ENCODE measurements around the gene PDGFA. TPM values are rescaled to one million over a fixed set of nuclear protein-coding genes. Genes with fewer than 3 reads are reported as not detected.

The PDGFA gene
- total RNA-seq, 3 donors from 2014 or later (not counting 1 experiment from before 2014, with no cell fraction given): 0.86 to 2.0 (median 1.5) TPM

- intact Hi-C loops (cut with micrococcal nuclease): no loop called here
- DNase-seq (no peak), ATAC-seq (no peak)
- H3K9me3 Mint-ChIP-seq: no peaks in the 10 kb centered on the region
- peaks cover 0 to 12% of the 10 kb centered on the region in 2 donors for H3K4me1 Mint-ChIP-seq
- H3K27ac Mint-ChIP-seq: no peak overlapping the region
- no peaks in the 10 kb centered on the region for H3K36me3 ChIP-seq (ENCODE audit: control insufficient read depth, insufficient read depth, low read length)
- no peak overlapping the region for H3K4me3 Mint-ChIP-seq
- 84% methylated on average over 25 of the region's 25 CpGs for WGBS (ENCODE audit: insufficient coverage)
- no peak overlapping the region for H3K4me3 ChIP-seq (ENCODE audit: low read length)
- H3K27me3 ChIP-seq (ENCODE audit: control insufficient read depth, insufficient read depth, low read length): peaks cover 10% of the 10 kb centered on the region
- TF ChIP-seq CTCF (IDR thresholded peaks at IDR 0.05): no peak
- no peaks in the 10 kb centered on the region for H3K36me3 Mint-ChIP-seq
- no peak overlapping the region for H3K27ac ChIP-seq (ENCODE audit: low read length)
- H3K27me3 Mint-ChIP-seq (ENCODE audit: low read depth in 2 of 2): peaks cover 6 to 16% of the 10 kb centered on the region in 2 donors
- peaks cover 20% of the 10 kb centered on the region for H3K4me1 ChIP-seq (ENCODE audit: control insufficient read depth, insufficient read depth, low read length)
- H3K9me3 ChIP-seq (ENCODE audit: control insufficient read depth, insufficient read depth, low read length): no peaks in the 10 kb centered on the region
These were observed 4.7 kb downstream of the PDGFA start for GRCh38 chr7:514651-515598.

- Mint-ChIP-seq H3K4me1 (peaks cover 0 to 12% of the 10 kb centered on the region in 2 donors), H3K9me3 (no peaks in the 10 kb centered on the region), H3K27ac (no peak overlapping the region), H3K4me3 (no peak overlapping the region), H3K27me3 (ENCODE audit: low read depth in 2 of 2) (peaks cover 6 to 16% of the 10 kb centered on the region in 2 donors), H3K36me3 (no peaks in the 10 kb centered on the region)
- DNase-seq: no peak
- TF ChIP-seq CTCF (IDR thresholded peaks at IDR 0.05): no peak
- no peak overlapping the region for H3K4me3 ChIP-seq (ENCODE audit: low read length)
- no peak for ATAC-seq
- WGBS (ENCODE audit: insufficient coverage): 91% methylated on average over 10 of the region's 10 CpGs
- no peaks in the 10 kb centered on the region for H3K36me3 ChIP-seq (ENCODE audit: control insufficient read depth, insufficient read depth, low read length)
- intact Hi-C loops (cut with micrococcal nuclease): no loop called here
- H3K27ac ChIP-seq (ENCODE audit: low read length): no peak overlapping the region
- peaks cover 10% of the 10 kb centered on the region for H3K27me3 ChIP-seq (ENCODE audit: control insufficient read depth, insufficient read depth, low read length)
- H3K9me3 ChIP-seq (ENCODE audit: control insufficient read depth, insufficient read depth, low read length): no peaks in the 10 kb centered on the region
- H3K4me1 ChIP-seq (ENCODE audit: control insufficient read depth, insufficient read depth, low read length): peaks cover 19% of the 10 kb centered on the region
These were observed 5.4 kb downstream of the PDGFA start for GRCh38 chr7:514242-514641.

- Histone ChIP-seq H3K9me3 (ENCODE audit: control insufficient read depth, insufficient read depth, low read length) (no peaks in the 10 kb centered on the region), H3K4me3 (ENCODE audit: low read length) (no peak overlapping the region), H3K27ac (ENCODE audit: low read length) (no peak overlapping the region), H3K27me3 (ENCODE audit: control insufficient read depth, insufficient read depth, low read length) (peaks cover 10% of the 10 kb centered on the region), H3K36me3 (ENCODE audit: control insufficient read depth, insufficient read depth, low read length) (no peaks in the 10 kb centered on the region), H3K4me1 (ENCODE audit: control insufficient read depth, insufficient read depth, low read length) (peaks cover 17% of the 10 kb centered on the region)
- WGBS (ENCODE audit: insufficient coverage): 73% methylated on average over 20 of the region's 20 CpGs
- ATAC-seq (no peak), DNase-seq (no peak)
- no peak overlapping the region for H3K4me3 Mint-ChIP-seq
- H3K27ac Mint-ChIP-seq: no peak overlapping the region
- no peaks in the 10 kb centered on the region for H3K36me3 Mint-ChIP-seq
- H3K4me1 Mint-ChIP-seq: peaks cover 0 to 9% of the 10 kb centered on the region in 2 donors
- peaks cover 6 to 15% of the 10 kb centered on the region in 2 donors for H3K27me3 Mint-ChIP-seq (ENCODE audit: low read depth in 2 of 2)
- intact Hi-C loops (cut with micrococcal nuclease): no loop called here
- no peaks in the 10 kb centered on the region for H3K9me3 Mint-ChIP-seq
- no peak for TF ChIP-seq CTCF (IDR thresholded peaks at IDR 0.05)
These were observed 6.0 kb downstream of the PDGFA start for GRCh38 chr7:513521-514166.
